HFFc6 (cell line): ENCODE data around the gene PRKG1. TPM values are rescaled to one million over a fixed set of nuclear protein-coding genes. Genes with fewer than 3 reads are reported as not detected.

Experiments
- DNase-seq: peaks from one replicate; pipeline ENCODE4 v3.0.0-alpha.2; 2018
- H3K27ac Mint-ChIP-seq: 2 replicates; pipeline ENCODE4 v1.8.0; 2020; ENCODE audit warnings: mild to moderate bottlenecking, mixed read lengths
- H3K27me3 Mint-ChIP-seq: 2 replicates; pipeline ENCODE4 v1.8.0; 2021; ENCODE audit warnings: mild to moderate bottlenecking, moderate library complexity, mixed read lengths; ENCODE audit not compliant: insufficient read depth
- H3K36me3 Mint-ChIP-seq: 2 replicates; pipeline ENCODE4 v1.8.0; 2021; ENCODE audit warnings: low read depth, mixed read lengths
- H3K4me1 Mint-ChIP-seq: 2 replicates; pipeline ENCODE4 v1.8.0; 2020; ENCODE audit warnings: low read depth, mixed read lengths
- H3K4me3 Mint-ChIP-seq: 2 replicates; pipeline ENCODE4 v1.8.0; 2020; ENCODE audit warnings: mild to moderate bottlenecking, moderate library complexity, mixed read lengths
- H3K9me3 Mint-ChIP-seq: 2 replicates; pipeline ENCODE4 v1.8.0; 2020; ENCODE audit warnings: mild to moderate bottlenecking, mixed read lengths
- long read RNA-seq: library from polyadenylated mRNA; unstranded; transcript quantifications from one replicate; pipeline ENCODE4 v2.0.0, GENCODE V29; 2019
- total RNA-seq, 6 experiments: library from RNA; stranded (reverse); fragmentation: NEBNext Ultra II Directional; extraction: Animal tissue kit (Norgen Biotek cat#: 25700); gene quantifications; 2 replicates in 1 of 6; 3 replicates in 5 of 6; pipeline ENCODE4 v1.2.3, GENCODE V29; 2021
- TF ChIP-seq, protein P1 (sequence below): fragments of 200-600 bp; sonication (generic); IDR thresholded peaks from 2 replicates; pipeline ENCODE4 v1.5.0; 2021; ENCODE audit warnings: antibody characterized with exemption, mild to moderate bottlenecking

The PRKG1 gene
- 10 to 100 TPM in 2 of 6 experiments, 1 to 10 TPM in 4; 9.3 to 10.1 (median 9.8) TPM for total RNA-seq
- long read RNA-seq, partial matches to known transcripts: 1 of 5 reads
- long read RNA-seq, other reads (novel, unspliced or antisense): 4 of 5 reads

DNA sequence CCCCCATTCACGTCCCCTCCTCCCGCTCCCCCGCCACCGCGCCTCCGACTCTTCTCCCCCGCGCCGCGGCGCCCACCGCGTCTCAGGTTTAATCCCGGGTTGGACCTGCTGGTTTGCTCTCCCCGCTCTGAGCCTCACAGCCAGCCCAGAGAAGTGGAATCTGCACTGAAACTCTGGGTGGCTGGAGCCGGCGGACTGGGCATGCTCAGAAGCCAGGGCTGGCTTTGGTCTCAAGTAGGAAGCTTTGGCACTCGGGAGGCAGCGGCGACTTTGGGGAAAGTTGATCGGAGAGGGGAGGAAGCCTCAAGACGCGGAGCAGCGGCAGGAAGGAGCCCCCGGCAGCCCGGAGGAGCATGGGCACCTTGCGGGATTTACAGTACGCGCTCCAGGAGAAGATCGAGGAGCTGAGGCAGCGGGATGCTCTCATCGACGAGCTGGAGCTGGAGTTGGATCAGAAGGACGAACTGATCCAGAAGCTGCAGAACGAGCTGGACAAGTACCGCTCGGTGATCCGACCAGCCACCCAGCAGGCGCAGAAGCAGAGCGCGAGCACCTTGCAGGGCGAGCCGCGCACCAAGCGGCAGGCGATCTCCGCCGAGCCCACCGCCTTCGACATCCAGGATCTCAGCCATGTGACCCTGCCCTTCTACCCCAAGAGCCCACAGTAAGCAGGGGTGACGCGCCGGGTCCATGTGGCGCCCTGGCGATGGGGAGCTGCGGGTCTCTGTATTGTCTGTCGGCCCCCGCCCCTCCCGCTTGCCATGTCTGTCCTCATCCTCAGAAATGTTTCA is at the start of gene PRKG1:
Gene PRKG1, plus strand, starts transcription at position 250 of the 791 bp plus-strand sequence.
- peaks cover 38% of the 10 kb centered on the region for H3K4me1 Mint-ChIP-seq

GRCh38 chr10:51028420-51028819 is 45.9 kb upstream of the PRKG1 start:
- H3K27ac Mint-ChIP-seq: no peak overlapping the region
- H3K9me3 Mint-ChIP-seq: no peaks in the 10 kb centered on the region
- H3K27me3 Mint-ChIP-seq: no peaks in the 10 kb centered on the region; the same call in 1 of the 2 replicates
- TF ChIP-seq, protein P1, sequence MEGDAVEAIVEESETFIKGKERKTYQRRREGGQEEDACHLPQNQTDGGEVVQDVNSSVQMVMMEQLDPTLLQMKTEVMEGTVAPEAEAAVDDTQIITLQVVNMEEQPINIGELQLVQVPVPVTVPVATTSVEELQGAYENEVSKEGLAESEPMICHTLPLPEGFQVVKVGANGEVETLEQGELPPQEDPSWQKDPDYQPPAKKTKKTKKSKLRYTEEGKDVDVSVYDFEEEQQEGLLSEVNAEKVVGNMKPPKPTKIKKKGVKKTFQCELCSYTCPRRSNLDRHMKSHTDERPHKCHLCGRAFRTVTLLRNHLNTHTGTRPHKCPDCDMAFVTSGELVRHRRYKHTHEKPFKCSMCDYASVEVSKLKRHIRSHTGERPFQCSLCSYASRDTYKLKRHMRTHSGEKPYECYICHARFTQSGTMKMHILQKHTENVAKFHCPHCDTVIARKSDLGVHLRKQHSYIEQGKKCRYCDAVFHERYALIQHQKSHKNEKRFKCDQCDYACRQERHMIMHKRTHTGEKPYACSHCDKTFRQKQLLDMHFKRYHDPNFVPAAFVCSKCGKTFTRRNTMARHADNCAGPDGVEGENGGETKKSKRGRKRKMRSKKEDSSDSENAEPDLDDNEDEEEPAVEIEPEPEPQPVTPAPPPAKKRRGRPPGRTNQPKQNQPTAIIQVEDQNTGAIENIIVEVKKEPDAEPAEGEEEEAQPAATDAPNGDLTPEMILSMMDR: no peak
- no peak overlapping the region for H3K4me3 Mint-ChIP-seq
- H3K36me3 Mint-ChIP-seq: no peaks in the 10 kb centered on the region
- peaks cover 17% of the 10 kb centered on the region for H3K4me1 Mint-ChIP-seq
- DNase-seq: no peak

More for the DNA sequence above, at the start of gene PRKG1:
- Mint-ChIP-seq H3K27ac (peak within 1 kb of the TSS; percentile 74), H3K36me3 (no peaks in the 10 kb centered on the region), H3K9me3 (no peaks in the 10 kb centered on the region), H3K4me3 (peak within 1 kb of the TSS; percentile 97), H3K27me3 (no peaks in the 10 kb centered on the region)
- TF ChIP-seq, protein P1: no peak
- peak; percentile 82 for DNase-seq

- H3K36me3 Mint-ChIP-seq: no peaks in the 10 kb centered on the region
- TF ChIP-seq, protein P1: no peak
- H3K27me3 Mint-ChIP-seq: no peaks in the 10 kb centered on the region; the same call in 1 of the 2 replicates
- H3K9me3 Mint-ChIP-seq: no peaks in the 10 kb centered on the region
- no peak overlapping the region for H3K27ac Mint-ChIP-seq
- DNase-seq: peak; percentile 23
- H3K4me1 Mint-ChIP-seq: peaks cover 17% of the 10 kb centered on the region
- no peak overlapping the region for H3K4me3 Mint-ChIP-seq
These were observed 45.1 kb upstream of the PRKG1 start for GRCh38 chr10:51029172-51029641.

GRCh38 chr10:51030480-51030879 is 43.8 kb upstream of the PRKG1 start:
- peaks cover 17% of the 10 kb centered on the region for H3K4me1 Mint-ChIP-seq
- H3K36me3 Mint-ChIP-seq: no peaks in the 10 kb centered on the region
- H3K4me3 Mint-ChIP-seq: no peak overlapping the region
- no peak for DNase-seq
- TF ChIP-seq, protein P1: no peak
- no peaks in the 10 kb centered on the region for H3K9me3 Mint-ChIP-seq
- peaks cover 2% of the 10 kb centered on the region for H3K27me3 Mint-ChIP-seq
- H3K27ac Mint-ChIP-seq: no peak overlapping the region

DNA sequence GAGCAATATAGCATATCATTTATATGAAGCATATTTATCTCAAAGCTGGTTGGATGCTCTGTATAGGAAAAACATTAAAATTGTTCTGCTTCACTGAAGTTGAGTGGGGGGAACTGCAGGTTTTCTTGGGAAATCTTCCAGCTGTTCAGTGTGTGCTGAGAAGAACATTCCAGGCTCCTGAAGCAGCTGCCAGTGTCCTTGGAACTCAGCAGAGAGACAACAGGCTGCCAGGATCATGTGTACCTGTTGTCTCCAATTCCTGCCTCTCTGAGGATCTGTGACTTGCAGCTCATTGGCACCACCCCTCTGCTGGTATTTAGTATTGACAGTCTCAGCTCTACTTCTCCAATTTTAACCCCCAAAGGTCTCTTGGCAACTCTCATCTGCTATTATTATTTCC is 42.3 kb upstream of the PRKG1 start:
- H3K4me3 Mint-ChIP-seq: no peak overlapping the region

More for the DNA sequence above, 42.3 kb upstream of the PRKG1 start:
- Mint-ChIP-seq H3K36me3 (no peaks in the 10 kb centered on the region), H3K4me1 (peaks cover 17% of the 10 kb centered on the region), H3K9me3 (no peaks in the 10 kb centered on the region), H3K27ac (no peak overlapping the region), H3K27me3 (peaks cover 2% of the 10 kb centered on the region; the same call in 1 of the 2 replicates)
- DNase-seq: no peak
- TF ChIP-seq, protein P1: no peak
